Stimulated activated naive CD8-positive, alpha-beta T cell treated with anti-CD3 and anti-CD28 coated beads, Interleukin-15, Interleukin-2, amounts not matched to agents 100 U/mL and 50 U/mL, for 24 hours (primary cell): ENCODE data around the gene NFIX.

Experiments
- ATAC-seq: fragments of 150-1000 bp; cut with Tn5 transposase; one replicate; pipeline ENCODE4 v1.10.0; 2021
- DNase-seq: peaks from one replicate; pipeline ENCODE4 v3.0.0; 2021

The NFIX gene

GRCh38 chr19:12987781-12988180 lies 7.5 kb upstream of the NFIX start:
- DNase-seq (no peak), ATAC-seq (no peak)

DNA sequence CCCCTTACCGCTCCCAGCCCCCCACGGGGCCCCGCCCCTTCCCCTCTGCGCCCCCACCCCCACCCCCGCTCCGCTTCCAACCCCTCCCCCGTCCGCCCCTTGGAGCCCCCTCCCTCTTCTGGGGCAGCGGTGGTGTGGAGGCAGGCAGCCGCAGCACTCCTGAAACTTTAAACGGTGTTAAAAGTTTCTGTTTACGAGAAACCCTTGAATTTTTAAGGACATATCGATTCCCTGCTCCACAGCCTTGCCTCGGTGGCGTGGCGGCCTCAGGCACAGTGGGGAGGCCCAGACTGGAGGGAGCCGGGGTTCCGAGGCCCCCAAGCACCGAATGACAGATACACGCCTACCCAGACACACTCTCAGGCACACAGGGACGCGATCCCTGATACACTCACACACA lies 4.8 kb upstream of the NFIX start:
- no peak for ATAC-seq
- no peak for DNase-seq

- DNase-seq (no peak), ATAC-seq (no peak)
Measured at GRCh38 chr19:12990853-12991252, 4.4 kb upstream of the NFIX start.

DNA sequence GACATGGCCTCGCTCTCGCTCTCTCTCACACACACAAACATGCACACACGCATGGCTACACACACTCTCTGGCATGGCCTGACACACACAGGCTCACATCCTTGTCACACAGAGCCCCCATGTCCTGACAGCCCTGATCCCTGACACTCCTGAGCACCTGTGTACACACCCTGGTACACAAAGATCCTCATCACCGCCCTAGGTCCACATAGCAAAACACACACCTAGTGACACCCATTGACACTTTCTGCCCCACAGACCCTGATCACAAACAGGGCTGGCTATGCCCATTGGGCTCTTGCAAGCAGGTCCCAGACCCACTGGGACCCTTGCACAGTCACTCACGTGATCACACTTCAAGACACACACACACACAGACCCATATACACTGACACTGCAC lies 4.0 kb upstream of the NFIX start:
- DNase-seq, result no peak
- ATAC-seq, result no peak

- ATAC-seq (no peak), DNase-seq (no peak)
Measured at GRCh38 chr19:12992729-12993128, 2.5 kb upstream of the NFIX start.

GRCh38 chr19:12993562-12993961 lies 1.7 kb upstream of the NFIX start:
- DNase-seq (no peak), ATAC-seq (no peak)

DNA sequence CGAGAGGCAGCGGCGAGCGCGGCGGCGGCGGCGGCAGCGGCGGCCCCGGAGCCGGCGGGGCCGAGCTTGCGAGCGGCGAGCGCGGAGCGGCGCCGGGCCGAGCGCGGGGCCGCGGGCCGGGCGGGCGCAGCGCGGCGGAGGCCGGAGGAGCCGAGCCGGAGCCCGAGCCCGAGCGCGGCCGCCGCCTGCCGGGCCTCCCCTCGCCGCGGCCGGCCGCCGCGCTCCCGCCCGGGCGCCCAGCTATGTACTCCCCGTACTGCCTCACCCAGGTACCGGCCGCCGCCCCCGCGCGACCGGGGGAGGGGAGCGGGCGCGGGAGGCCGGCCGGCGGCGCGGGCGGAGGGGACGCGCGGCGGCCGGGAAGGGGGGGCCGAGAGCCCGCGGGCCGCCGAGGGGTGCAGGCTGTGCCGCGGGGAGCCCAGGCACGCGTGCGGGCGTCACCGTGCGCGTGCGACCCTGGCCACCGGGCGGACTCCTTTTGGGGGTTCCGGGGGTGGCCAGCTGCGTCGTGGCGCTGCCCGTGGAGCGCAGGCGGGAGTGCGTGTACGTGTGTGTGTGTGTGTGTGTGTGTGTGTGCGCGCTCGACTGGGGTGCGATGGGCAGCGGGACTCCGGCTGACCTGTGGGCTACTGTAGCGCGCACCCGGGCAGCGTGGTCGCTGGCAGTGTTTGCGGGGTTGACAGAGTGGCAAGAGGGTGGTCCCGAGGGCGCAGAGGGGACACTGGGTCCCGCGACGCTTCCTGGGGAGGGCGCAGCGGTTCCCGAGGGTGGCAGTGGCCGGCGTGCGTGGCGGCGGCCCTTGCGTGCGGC lies 526 bp downstream of the NFIX start:
- ATAC-seq (peak; percentile 20), DNase-seq (no peak)

- DNase-seq (no peak), ATAC-seq (peak; percentile 12)
Measured at GRCh38 chr19:12996406-12997094, 1.3 kb downstream of the NFIX start.

- DNase-seq (no peak), ATAC-seq (no peak)
Measured at GRCh38 chr19:12997179-12997966, 2.1 kb downstream of the NFIX start.

DNA sequence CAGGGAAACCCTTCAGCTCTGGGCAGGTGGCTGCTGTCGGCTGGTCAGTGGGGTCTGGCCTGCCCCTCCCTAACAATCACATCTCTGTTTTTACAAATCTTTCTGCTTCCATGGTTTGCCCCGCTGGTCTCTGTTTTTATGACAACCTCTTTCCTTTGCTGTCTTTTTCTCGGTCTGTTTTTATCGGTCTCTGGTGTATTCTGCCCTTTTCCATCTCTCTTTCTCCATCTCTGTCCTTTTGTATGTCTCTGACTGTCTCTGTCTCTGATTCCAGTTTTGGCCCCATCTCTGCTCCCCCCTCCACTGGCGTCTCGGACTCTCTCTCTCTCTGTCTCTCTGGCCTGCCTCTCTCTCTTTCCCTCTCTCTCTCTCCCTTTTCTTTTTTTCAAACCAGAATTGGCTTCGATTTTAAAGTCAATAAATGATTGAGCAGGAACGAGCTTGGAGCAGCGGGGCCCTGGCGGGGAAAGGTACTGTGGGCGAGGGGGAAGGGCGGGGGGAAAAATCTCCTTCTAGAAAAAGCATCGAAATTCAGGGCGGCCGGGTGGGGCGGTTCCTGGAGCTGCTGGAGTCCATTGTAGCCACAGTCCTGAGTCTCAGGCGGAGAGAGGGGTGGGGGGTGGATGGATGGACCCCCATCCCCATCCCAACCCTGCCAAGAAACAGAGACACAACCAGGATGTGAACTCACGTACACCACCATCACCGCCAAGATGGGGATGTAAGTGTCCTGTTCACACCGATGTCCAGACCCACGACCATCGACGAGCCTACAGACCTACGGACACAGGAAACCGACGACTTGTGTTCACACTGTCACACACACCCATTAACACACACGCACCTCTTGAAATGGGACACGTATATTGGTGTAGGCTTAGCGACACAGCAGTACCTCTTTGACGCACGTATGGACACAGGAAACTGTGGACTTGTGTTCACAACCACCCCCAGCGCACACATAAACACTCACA lies 3.0 kb downstream of the NFIX start:
- ATAC-seq (no peak), DNase-seq (no peak)

- ATAC-seq (no peak), DNase-seq (no peak)
Measured at GRCh38 chr19:13001166-13001501, 5.9 kb downstream of the NFIX start.

DNA sequence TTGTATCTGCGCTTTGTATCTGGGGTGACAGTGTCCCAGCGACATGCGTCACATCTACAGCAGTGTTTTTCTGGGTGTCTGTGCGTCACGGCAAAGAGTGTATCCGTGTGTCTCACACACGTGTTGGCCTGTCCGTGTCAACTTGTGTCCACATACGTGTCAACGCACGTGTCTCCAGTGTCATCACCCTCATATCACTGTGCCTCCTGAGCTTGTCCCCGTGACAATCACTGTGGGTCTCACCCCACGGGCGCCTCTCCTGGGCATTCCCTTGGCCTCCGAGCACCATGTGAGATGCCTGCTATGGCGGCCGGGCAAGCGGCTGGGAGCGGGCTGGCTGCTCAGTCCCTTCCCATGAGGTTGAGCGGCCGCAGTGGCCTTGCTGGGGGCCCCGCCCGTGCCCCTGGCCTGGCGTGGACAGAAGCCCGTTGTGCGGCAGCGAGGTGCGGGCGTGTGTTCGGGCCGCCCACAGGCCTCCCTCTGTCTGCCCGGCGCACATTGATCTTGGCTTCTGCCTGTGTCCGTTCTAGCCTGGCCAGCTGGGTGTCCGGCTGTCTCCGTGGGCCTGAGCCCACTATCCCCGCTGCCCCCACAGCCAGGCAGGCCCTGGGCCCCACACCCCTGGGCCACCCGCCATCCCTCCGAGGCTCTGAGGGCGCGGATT lies 6.4 kb downstream of the NFIX start:
- DNase-seq (no peak), ATAC-seq (no peak)

GRCh38 chr19:13002166-13002898 lies 7.1 kb downstream of the NFIX start:
- DNase-seq, result no peak
- no peak for ATAC-seq

DNA sequence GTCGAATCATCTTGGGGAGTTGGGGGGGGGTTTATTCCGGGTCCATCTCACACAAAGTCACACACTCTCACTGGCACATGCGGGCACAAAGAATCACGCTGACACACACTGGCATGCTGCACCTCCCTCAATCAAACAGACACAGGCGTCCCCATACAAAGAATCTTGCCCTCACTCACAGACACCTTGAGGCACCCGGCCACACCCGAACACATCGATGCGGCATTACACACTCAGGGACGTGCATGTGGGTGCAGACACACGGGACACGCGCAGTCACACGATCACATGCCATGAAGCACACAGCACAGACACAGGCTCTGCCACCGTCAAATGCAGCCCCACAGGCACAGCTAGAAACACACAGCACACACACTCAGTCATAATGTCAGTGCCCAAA lies 7.8 kb downstream of the NFIX start:
- no peak for DNase-seq

GRCh38 chr19:13004273-13004672 lies 9.0 kb downstream of the NFIX start:
- DNase-seq (no peak), ATAC-seq (no peak)

More for the DNA sequence above, 7.8 kb downstream of the NFIX start:
- no peak for ATAC-seq

DNA sequence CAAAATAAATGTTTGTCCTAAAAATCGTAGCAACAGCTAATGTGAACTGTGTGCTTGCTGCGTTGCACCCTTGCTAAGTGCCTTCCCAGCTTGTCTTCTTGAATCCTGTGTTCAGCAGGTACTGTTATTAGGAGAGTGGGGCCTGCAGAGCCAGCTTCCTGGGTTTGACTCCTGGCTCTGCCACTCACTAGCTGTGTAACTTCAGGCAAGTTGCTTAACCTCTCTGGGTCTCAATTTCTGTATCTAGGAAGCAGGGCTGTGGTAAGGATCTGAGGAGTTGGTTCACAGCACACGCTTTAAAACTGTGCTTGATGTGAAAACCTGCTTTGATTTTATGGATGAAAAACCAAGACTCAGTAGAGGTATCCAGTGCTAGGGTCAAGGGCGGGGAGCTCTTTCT lies 10.0 kb downstream of the NFIX start:
- ATAC-seq (no peak), DNase-seq (no peak)

- ATAC-seq (no peak), DNase-seq (no peak)
Measured at GRCh38 chr19:13005861-13006370, 10.6 kb downstream of the NFIX start.

GRCh38 chr19:13006431-13007281 lies 11.4 kb downstream of the NFIX start:
- DNase-seq (no peak), ATAC-seq (no peak)

GRCh38 chr19:13007292-13008045 lies 12.2 kb downstream of the NFIX start:
- ATAC-seq, result no peak
- no peak for DNase-seq
